ENCODE results near the gene TEX2. TPM values are rescaled to one million over a fixed set of nuclear protein-coding genes. Genes with fewer than 3 reads are reported as not detected.

TEX2 gene
- total and polyA plus RNA-seq, 2 donors (not counting 3 experiments of a cell fraction or from before 2014, with no cell fraction given): 13.3 to 25.8 TPM

DNA sequence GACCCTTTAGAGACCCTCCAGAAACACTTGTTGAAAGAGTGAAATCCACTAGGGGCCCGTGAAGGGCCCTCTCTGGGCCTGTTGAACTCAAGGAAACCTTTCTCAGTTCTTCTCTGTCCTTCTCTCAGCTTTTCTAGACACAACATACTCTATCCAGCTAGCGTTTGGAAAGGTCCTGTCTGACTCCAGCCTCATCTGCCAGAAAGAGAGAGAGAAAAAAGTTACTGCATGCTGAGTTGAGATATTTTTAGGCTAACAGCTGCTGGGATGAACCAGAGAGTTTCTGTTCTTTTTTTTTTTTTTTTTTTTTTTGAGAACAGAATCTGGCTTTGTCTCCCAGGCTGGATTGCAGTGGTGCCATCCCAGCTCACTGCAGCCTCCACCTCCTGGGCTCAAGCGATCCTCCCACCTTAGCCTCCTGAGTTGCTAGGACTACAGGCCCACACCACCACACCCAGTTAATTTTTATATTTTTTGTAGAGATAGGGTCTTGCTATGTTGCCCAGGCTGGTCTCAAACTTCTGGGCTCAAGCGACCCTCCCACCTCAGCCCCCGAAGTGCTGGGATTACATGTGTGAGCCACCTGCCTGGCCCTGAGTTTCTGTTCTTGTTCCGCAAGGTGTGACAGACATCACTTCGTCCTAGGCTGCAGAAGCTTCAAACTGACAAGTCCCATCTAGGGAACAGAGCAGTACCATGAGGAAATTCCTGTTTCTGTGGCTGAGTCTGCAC is 14.9 kb upstream of the TEX2 start:
- BruUV-seq (replicated peaks): no TSS peak
- H3K9me1 ChIP-seq (replicated peaks; ENCODE audit: control insufficient read depth, extremely low read depth, insufficient read depth, low read length): no peaks in the 10 kb centered on the region
- no peak overlapping the region for H3K4me3 ChIP-seq (replicated peaks in 1 of 3; ENCODE audit: insufficient read depth in 1 of 3, low read depth in 1 of 3, low read length in 3 of 3)
- no peaks in the 10 kb centered on the region for H3K27me3 ChIP-seq (ENCODE audit: control insufficient read depth in 2 of 2, insufficient read depth in 2 of 2, low read length in 2 of 2)
- intact Hi-C loops (cut with micrococcal nuclease): loop anchor here (2.0 kb wide), 1 partner anchor 367 kb away; the partner anchor contains the start of gene CSHL1
- H4K20me1 ChIP-seq (replicated peaks; ENCODE audit: control insufficient read depth, extremely low read depth, insufficient read depth, low read length): no peaks in the 10 kb centered on the region
- H2AFZ ChIP-seq (ENCODE audit: low read depth, low read length): no peak overlapping the region
- peaks cover 17% of the 10 kb centered on the region for H3K4me1 ChIP-seq (ENCODE audit: control insufficient read depth, extremely low read depth, insufficient read depth, low read length)
- DNase-seq (ENCODE audit: low read depth, low spot score): no peak
- dilution Hi-C loops (cut with MboI; ENCODE audit: extremely low pct_ligation_motif_present, low sequenced_read_pairs): no loop called here
- H3K27ac ChIP-seq (ENCODE audit: insufficient read depth, low read depth, low read length): no peak overlapping the region
- no peaks in the 10 kb centered on the region for H3K79me2 ChIP-seq (ENCODE audit: control insufficient read depth, insufficient read depth, low read length)
- no peak overlapping the region for H3K9ac ChIP-seq (replicated peaks; ENCODE audit: extremely low read depth, insufficient read depth, low read length)
- no peak for FAIRE-seq
- H3K9me3 ChIP-seq (replicated peaks; ENCODE audit: control insufficient read depth, insufficient read depth, low read length): no peaks in the 10 kb centered on the region
- H3K4me2 ChIP-seq (ENCODE audit: insufficient read depth, low read length): no peak overlapping the region
- TF ChIP-seq EZH2 (IDR thresholded peaks at IDR 0.05; ENCODE audit: borderline replicate concordance, low read depth, low read length, severe bottlenecking) (no peak), JUN (IDR thresholded peaks at IDR 0.05; ENCODE audit: borderline replicate concordance, insufficient read depth, insufficient read length, low read depth) (no peak), GATA2 (IDR thresholded peaks at IDR 0.05; ENCODE audit: insufficient read depth, insufficient read length, low read depth, low read length) (no peak), FOS (IDR thresholded peaks at IDR 0.05; ENCODE audit: borderline replicate concordance, insufficient read depth, low read length) (no peak), POLR2AphosphoS5 (IDR thresholded peaks at IDR 0.05; ENCODE audit: insufficient read depth, low read depth, low read length) (no peak), MYC (IDR thresholded peaks at IDR 0.05; ENCODE audit: low read depth, low read length) (no peak), POLR2A (IDR thresholded peaks at IDR 0.05; ENCODE audit: low read depth, low read length) (no peak)
- TF ChIP-seq, protein P1, sequence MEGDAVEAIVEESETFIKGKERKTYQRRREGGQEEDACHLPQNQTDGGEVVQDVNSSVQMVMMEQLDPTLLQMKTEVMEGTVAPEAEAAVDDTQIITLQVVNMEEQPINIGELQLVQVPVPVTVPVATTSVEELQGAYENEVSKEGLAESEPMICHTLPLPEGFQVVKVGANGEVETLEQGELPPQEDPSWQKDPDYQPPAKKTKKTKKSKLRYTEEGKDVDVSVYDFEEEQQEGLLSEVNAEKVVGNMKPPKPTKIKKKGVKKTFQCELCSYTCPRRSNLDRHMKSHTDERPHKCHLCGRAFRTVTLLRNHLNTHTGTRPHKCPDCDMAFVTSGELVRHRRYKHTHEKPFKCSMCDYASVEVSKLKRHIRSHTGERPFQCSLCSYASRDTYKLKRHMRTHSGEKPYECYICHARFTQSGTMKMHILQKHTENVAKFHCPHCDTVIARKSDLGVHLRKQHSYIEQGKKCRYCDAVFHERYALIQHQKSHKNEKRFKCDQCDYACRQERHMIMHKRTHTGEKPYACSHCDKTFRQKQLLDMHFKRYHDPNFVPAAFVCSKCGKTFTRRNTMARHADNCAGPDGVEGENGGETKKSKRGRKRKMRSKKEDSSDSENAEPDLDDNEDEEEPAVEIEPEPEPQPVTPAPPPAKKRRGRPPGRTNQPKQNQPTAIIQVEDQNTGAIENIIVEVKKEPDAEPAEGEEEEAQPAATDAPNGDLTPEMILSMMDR (IDR thresholded peaks at IDR 0.05; ENCODE audit: extremely low read depth in 1 of 2, insufficient read depth in 1 of 2, low read depth in 1 of 2, low read length in 2 of 2): no peak
- TF ChIP-seq, protein P2, sequence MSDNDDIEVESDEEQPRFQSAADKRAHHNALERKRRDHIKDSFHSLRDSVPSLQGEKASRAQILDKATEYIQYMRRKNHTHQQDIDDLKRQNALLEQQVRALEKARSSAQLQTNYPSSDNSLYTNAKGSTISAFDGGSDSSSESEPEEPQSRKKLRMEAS (IDR thresholded peaks at IDR 0.05; ENCODE audit: insufficient read depth, insufficient read length): no peak
- ChIA-PET CTCF (no interaction called here), POLR2A (no interaction called here)
- no peaks in the 10 kb centered on the region for H3K36me3 ChIP-seq (ENCODE audit: control insufficient read depth in 2 of 2, extremely low read depth in 1 of 2, insufficient read depth in 2 of 2, low read length in 2 of 2)

Measured in endothelial cell of umbilical vein (primary cell).